Left kidney (tissue), 8 donors: ENCODE results near the gene PRKACG. TPM values are rescaled to one million over a fixed set of nuclear protein-coding genes. Genes with fewer than 3 reads are reported as not detected.
"Not testable (repeated sequence)": the region's sequence is repeated elsewhere in the genome, so short reads cannot be mapped to it uniquely, and the experiment has no call there.

ENCODE experiments used
- DNase-seq: peaks from one replicate; pipeline ENCODE4 v3.0.0-alpha.2; 2013
- long read RNA-seq, 8 donors: transcript quantifications; one replicate each; lab custom pipeline, GENCODE V29; 2026
- polyA plus RNA-seq: library from polyadenylated mRNA; unstranded; fragments of 120-200 nt; gene quantifications from one replicate; pipeline ENCODE4 v1.2.1, GENCODE V29; 2013; ENCODE audit not compliant: insufficient read length

PRKACG gene
- not detected for polyA plus RNA-seq
- long read RNA-seq, donor 1: 0 reads
- long read RNA-seq, donor 2: 0 reads
- long read RNA-seq, donor 3: 0 reads
- long read RNA-seq, donor 4: 0 reads
- long read RNA-seq, donor 5: 0 reads
- long read RNA-seq, donor 6: 0 reads
- long read RNA-seq, donor 7: 0 reads
- long read RNA-seq, donor 8: 0 reads

DNA sequence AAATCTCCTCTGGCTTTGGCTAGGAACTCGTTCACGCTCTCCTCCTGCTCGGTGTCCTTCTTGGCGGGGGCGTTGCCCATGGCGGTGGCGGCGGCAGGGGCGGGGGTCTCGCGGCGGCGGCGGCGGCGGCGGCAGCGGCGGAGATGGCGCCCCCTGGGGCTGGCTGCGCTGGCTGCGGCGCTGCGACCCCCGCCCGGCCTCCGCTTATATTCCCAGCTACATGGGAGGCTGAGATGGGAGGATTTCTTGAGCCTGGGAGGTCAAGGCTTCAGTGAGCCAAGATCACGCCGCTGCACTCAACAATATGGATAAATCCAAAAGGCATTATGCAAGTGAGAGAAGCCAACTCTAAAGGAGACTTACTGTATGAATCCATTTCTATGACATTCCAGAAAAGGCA, at the start of gene PRKACG:
Gene PRKACG, minus strand, starts transcription at position 101 of the 400 bp plus-strand sequence. Its CDS starts 21 bp downstream, at position 80.
- no peak for DNase-seq

DNA sequence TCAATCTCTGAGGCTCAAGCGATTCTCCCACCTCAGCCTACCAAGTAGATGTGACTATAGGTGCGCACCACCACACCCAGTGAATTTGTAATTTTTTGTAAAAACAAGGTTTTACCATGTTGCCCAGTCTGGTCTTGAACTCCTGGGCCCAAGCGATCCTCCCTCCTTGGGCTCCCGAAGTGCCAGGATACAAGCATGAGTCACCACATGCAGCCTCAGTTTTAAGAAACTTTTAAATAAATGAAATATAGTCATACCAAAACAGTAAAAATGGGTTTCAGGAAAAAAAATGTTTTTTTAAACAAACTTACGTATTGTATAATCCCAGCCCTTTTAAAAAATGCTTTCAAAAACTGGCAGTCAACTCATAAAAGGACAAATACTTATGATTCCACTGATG, 48.3 kb upstream of the PRKACG start:
- DNase-seq: no peak

DNA sequence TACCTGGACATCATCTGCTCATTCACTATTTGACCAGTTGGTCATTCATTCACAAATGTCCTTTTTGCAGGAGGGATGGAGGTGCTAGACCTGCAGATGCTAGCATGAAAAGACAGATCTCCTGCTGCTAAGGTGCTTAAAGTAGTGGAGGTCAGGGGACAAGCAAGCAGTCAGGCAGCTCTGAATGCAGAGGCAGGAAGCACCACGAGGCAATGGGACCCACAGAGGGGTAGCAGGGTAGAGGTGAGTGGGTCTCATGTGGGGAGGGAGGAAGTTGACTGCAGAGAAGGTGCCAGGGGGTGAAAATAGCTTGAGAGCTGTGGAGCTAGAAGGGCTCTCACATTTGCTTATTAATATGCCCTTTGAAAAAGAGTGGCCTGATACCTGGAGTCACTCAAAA, 46.9 kb upstream of the PRKACG start:
- DNase-seq: no peak

DNA sequence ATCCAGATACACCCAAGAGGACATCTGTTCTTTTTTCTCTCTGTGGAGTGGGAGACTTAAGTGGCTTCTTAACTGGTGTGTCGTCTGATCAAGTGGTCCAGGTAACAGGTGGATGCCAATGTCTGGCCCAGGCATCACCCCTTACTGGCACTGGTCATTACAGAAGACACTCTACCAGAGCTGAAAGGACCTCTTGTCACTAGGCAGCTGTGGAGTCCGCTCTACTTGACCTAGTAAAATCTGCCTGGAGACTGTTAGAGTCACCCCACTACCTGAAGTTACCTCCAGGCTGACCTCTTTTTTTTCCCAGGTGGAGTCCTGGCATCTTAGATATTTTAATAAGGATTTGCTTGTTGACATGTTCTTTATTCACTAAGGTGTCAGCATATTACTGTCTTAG, 44.2 kb upstream of the PRKACG start:
- no peak for DNase-seq

DNA sequence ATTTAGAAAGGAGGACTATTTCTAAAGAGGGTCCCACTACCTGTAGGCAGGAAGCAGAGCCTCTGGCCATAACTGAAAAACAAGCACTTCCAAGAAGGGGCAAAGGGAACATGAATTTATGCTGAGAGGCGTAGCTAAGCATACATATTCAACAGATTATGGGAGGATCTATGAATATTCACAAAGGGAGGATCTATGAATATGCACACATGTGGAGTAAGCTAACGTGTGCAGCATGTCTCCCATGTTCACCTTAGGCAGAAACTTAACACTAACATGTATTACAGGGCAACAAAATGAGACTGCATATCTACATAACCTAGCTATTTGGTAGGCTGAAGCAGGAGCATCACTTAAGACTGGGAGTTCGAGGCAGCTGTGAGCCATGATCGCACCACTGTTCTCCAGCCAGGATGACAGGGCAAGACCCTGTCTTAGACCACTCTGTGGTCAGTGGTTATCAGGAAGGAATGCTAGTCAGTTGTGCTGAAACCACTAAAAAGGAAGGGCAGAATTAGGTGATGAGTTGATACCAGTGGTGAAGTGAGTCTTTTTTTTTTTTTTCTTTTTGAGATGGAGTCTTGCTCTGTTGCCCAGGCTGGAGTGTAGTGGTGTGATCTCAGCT, 42.4 kb upstream of the PRKACG start:
- DNase-seq: no peak

DNA sequence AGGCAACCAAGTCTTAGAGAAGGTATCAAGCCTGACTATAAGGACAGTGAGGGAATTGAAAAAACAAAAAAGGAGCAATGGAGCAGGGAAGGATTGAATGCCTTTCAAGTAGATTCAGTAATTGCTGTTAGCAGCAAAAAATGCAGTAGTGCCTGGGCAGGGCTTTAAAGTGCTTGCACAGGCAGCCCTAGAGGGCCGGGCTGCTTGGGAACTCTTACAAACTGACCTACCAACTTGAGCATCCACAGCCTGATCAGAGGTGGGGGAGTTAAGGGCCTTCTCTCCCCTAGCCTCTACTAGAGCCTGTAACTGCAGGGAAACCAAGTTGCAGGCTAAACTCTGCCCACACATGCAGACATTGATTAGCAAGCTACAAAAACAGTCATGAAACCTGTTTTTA, 41.1 kb upstream of the PRKACG start:
- no peak for DNase-seq

DNA sequence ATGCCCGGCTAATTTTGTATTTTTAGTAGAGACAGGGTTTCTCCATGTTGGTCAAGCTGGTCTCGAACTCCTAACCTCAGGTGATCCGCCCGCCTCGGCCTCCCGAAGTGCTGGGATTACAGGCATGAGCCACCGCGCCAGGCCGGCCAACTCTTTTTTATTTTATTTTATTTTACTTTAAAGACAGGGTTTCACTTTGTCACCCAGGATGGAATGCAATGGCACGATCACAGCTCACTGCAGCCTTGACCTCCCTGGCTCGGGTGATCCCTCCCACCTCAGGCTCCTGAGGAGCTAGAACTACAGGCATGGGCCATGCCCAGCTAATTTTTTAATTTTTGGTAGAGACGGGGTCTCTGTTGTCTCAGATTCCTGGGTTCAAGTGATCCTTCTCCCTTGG, 37.0 kb upstream of the PRKACG start:
- DNase-seq: not testable (repeated sequence)

DNA sequence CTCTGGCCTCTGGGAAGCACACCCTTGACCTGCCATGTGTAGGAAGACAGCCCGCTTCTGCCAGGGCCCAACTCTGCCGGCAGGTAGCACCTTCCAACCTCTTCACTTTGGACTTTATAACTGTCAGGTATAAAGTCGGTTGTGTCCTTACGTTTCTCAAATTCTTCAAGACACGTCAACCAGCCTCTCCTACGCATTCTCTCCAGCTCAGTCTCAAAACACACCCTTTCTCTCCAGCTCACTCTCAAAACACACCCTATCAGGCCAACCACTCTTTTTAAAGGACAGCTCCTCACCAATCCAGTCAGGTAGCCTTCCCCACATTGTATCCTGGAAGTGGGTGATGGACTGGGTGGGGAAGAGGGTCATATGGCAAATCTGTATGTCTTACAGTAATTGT, 35.2 kb upstream of the PRKACG start:
- no peak for DNase-seq

DNA sequence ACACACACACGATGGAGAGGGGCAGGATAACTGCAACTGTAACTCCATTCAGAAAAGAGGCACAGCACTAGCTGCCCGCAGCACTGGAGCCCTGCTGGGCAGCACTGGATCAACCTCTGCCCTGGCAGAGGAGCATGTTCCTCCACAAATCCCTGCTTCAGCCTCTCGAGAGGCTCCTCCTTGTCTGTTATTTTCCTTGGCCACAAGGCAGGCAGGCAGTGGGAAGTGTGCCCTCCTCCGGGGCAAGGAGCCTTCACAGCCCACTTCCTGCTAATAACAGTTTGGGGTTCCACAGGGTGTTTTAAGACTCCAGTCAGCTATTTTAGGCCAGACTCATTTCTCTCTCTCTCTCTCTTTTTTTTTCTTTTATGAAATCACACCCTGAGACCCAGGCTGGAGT, 33.5 kb upstream of the PRKACG start:
- DNase-seq: no peak

DNA sequence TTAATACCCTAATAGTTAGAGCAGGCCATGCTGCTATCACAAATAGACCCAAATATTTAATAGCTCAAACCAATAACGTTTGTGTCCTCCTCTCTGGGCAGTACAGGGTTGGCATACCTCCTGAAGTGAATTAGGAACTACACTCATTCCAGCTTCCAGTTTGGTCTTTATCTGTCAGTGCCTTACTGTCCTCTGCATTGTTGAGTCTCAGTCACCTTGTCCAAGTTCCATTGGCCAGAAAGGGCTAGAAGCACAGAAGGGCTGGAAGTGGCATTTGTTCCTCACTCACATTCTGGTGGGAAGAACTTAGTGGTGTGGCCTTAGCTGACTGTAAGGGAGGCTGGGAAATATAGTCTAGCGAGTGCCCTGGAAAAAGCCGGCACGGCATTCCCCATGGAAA, 32.8 kb upstream of the PRKACG start:
- no peak for DNase-seq

DNA sequence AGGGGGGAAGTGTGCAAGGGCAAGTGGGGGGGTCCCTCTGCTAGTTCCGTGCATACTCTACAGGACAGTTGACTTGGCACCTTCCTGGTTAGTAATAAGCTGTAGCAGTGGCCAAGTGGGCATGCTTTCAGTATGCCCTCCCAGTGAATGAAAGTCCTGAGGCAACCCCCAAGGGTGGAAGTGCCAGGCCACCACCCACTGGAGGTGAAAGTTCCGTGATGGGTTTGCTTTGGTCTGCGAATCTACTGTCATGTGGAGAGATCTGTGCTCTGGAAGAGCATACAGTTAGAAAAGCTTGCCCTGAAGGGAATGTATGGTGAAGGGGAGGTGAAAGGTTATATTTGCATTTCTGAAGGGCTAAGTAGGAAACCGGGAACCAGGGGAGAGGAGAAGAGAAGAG, 31.9 kb upstream of the PRKACG start:
- DNase-seq: no peak

DNA sequence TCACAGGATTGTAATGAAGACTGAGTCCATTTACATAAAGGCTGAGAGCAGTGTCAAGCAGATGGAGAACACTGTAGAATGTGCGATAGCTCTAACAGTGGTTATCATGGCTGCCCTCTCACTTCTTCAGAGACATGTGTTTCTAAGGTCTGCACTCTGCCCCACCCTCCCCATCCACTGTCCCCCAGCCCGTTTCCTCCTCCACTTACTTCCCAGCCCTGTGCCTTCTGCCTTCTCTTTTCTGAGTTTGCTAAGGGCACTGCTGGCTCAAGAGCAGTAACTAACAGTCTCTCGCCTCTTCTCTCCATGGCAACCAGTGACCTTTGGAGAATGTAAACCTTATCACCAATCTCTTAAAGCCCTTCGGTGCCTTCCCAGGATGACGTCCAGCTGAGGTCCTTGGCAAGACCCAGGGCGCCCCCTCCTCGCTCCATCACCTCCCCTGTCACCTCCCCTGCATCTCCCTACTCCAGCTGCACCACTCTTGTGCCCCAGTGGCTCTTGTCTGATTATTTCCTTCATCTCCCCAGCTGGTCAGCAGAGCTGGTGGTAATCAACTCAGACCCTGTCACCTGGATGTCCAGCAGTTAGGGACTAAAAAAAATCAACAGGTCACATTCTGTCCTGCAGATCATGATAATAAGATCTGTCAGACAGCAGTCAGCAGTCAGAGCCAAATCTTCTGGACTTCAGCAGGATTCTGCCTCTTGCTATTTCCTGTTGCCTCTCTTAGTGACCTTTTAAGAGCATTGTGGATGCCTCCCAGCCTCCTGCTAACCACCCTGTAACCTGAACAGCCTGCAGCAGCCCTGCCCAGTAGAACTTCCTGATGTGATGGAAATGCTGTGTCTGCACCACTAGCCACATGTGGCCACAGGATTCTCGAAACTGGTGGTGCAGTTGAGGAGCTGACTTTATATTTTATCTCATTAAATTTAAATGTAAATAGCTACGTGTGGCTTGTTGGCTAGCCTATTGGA, 30.6 kb upstream of the PRKACG start:
- DNase-seq: peak; percentile 28

DNA sequence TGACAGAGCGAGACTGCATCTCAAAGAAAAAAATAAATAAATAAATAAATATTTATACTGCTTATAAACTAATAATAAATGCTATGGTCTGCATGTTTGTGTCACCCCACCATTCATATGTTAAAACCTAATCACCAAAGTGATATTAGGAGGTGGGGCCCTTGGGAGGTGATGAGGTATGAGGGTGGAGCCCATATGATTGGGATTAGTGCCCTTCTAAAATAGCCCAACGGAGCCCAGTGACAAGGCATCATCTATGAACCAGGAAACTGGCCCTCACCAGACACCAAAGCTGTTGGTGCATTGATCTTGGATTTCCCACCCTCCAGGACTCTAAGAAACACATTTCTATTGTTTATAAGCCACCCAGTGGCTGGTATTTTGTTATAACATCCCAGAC, 26.7 kb upstream of the PRKACG start:
- DNase-seq: no peak

DNA sequence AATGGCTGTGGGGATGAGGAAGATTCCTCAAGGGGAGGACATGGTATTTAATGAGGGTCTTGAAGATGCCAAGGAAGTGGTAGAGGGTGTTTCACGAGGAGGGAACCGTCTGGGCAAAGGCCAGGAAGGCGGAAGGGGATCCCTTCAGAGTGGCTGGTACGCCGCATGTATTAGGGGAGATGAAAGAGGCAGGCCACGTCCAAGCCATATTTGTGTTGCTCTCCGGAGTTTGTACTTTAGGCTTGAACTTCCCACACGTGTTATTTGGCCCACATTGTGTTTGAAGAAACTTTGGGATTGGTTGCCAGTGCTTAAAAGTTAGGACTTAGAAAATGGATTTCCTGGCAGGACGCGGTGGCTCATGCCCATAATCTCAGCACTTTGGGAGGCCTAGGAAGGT, 22.9 kb upstream of the PRKACG start:
- no peak for DNase-seq

DNA sequence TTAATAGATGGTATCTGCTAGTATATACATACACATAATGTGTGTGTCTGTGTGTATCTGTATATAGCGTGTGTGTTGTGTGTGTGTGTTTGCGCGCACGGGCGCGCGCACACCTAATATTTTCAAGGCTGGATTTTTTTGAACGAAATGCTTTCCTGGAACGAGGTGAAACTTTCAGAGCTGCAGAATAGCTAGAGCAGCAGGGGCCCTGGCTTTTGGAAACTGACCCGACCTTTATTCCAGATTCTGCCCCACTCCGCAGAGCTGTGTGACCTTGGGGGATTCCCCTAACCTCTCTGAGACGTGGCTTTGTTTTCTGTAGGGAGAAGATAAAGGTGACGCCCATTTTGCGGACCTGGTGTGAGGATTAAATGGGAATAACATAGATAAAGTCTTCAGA, 22.4 kb upstream of the PRKACG start:
- DNase-seq: no peak

DNA sequence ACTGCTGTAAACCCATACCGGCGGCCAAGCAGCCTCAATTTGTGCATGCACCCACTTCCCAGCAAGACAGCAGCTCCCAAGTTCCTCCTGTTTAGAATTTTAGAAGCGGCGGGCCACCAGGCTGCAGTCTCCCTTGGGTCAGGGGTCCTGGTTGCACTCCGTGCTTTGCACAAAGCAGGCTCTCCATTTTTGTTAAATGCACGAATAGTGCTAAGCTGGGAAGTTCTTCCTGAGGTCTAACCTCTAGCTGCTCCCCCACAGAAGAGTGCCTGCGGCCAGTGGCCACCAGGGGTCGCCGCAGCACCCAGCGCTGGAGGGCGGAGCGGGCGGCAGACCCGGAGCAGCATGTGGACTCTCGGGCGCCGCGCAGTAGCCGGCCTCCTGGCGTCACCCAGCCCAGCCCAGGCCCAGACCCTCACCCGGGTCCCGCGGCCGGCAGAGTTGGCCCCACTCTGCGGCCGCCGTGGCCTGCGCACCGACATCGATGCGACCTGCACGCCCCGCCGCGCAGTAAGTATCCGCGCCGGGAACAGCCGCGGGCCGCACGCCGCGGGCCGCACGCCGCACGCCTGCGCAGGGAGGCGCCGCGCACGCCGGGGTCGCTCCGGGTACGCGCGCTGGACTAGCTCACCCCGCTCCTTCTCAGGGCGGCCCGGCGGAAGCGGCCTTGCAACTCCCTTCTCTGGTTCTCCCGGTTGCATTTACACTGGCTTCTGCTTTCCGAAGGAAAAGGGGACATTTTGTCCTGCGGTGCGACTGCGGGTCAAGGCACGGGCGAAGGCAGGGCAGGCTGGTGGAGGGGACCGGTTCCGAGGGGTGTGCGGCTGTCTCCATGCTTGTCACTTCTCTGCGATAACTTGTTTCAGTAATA, 21.8 kb upstream of the PRKACG start, which contains the start of gene FXN:
Gene FXN, plus strand, starts transcription at position 315 of the 871 bp plus-strand sequence. Its CDS starts 31 bp downstream, at position 346.
- DNase-seq: peak; percentile 80

DNA sequence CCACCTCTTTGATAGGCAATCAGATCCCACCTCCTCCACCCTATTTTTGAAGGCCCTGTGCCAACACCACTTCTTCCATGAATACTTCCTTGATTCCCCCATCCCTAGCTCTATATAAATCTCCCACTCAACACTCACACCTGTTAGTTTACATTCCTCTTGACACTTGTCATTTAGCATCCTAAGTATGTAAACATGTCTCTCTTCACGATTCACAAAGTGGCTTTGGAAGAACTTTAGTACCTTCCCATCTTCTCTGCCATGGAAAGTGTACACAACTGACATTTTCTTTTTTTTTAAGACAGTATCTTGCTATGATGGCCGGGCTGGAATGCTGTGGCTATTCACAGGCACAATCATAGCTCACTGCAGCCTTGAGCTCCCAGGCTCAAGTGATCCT, 20.2 kb upstream of the PRKACG start:
- no peak for DNase-seq

DNA sequence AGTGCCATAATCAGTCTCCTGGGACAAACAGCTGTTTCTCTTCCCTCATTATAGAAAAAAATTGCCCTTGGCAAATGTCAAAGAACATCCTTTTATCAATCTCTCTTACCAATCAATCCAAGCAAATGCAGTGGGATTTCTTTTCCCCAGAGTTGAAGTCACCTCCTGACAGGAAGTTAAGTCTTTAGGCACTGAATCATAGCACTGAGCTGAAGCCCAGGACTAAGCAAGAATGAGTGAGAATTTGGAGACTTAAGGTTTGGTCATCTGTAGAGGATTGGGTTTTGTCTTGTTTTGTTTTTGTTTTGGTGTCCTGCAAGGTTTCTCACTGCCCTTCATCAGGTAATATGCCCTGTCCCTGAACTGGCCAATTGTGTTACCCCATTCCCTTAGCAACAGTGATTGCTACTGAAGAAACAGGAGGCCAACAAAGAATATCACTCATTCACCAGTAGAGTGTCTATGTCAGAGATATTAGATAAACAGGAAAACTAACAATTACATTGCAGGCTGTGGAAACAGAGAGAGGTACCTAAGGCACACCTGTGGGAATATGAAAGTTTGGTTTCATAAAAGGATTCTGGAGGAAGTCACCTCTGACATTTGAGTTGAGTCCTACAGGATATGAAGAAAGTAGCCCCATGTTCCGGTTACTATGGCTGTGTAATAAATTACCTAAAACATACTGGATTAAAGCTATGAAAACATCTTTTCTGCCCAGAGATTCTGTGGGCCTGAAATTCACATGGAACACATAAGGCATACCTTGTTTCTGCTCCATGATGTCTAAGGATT, 17.1 kb upstream of the PRKACG start:
- no peak for DNase-seq

DNA sequence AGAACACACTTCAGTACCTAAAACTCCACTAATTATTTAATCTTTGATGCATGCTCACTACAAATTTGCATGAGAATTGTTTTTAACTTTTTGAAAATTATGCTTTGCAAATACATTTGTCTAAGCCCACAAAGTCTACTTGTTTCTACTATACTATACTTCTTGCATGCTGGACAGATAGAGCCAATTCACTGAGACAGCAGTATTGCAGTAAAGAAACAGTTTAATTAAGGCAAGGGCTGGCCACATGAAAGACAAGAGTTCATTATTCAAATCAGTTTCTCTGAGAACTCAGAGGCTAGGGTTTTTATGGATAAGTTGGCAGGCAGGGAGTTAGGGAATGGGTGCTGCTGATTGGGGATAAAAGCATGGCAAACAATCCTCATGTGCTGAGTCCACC, 15.6 kb upstream of the PRKACG start:
- DNase-seq: no peak

DNA sequence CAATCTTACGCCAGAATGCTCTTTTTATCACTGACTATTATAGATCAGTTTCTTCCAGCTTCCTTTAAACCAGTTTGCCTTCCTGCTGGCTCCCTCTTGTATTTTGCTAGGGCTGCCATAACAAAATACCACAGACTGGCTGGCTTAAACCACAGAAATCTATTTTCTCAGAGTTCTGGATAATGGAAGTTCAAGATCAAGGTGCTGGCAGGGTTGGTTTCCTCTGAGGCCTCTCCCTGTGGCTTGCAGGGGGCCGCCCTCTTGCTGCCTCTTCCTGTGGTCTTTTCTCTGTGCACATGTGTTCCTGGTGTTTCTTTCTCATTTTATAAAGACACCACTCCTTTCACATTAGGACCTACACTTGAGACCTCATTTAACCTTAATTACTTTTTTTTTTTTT, 14.8 kb upstream of the PRKACG start:
- DNase-seq: no peak
